Heart right ventricle (tissue), 16 donors: ENCODE results near the gene PRR29. TPM values are rescaled to one million over a fixed set of nuclear protein-coding genes. Genes with fewer than 3 reads are reported as not detected.

Experiments
- ATAC-seq, 8 donors: fragments of 200-7000 bp; cut with Tn5 transposase; one replicate each; pipeline ENCODE4 v1.9.1; 2020; ENCODE audit warnings: mild to moderate bottlenecking in 8 of 8, moderate library complexity in 8 of 8, moderate number of reproducible peaks in 1 of 8
- DNase-seq, 2 donors: peaks; one replicate each; pipeline ENCODE4 v3.0.0-alpha.2; 2020
- H3K27ac ChIP-seq, 10 donors: fragments of 200-600 bp; sonication (generic) in 2 of 10; one replicate each; pipeline versions ENCODE4 v1.5.0 to v1.8.0; 2020 to 2022; ENCODE audit warnings: mild to moderate bottlenecking in 3 of 10
- H3K27me3 ChIP-seq, 7 donors: fragments of 200-600 bp; one replicate each; pipeline ENCODE4 v1.8.0; 2021 to 2022; ENCODE audit warnings: mild to moderate bottlenecking in 2 of 7
- H3K36me3 ChIP-seq, 9 donors: fragments of 200-600 bp; sonication (generic) in 1 of 9; one replicate each; pipeline versions ENCODE4 v1.5.0 to v1.8.0; 2020 to 2022; ENCODE audit warnings: mild to moderate bottlenecking in 2 of 9
- H3K4me1 ChIP-seq, 9 donors: fragments of 200-600 bp; sonication (generic) in 1 of 9; one replicate each; pipeline versions ENCODE4 v1.5.0 to v1.8.0; 2020 to 2022; ENCODE audit warnings: mild to moderate bottlenecking in 4 of 9
- H3K4me3 ChIP-seq, 10 donors: fragments of 200-600 bp; sonication (generic) in 2 of 10; one replicate each; pipeline versions ENCODE4 v1.5.0 to v1.8.0; 2020 to 2022; ENCODE audit warnings: mild to moderate bottlenecking in 7 of 10, moderate library complexity in 2 of 10
- H3K9me3 ChIP-seq, 11 donors: fragments of 200-600 bp in 10 of 11; sonication (generic) in 2 of 11; one replicate each; pipeline versions ENCODE4 v1.5.0 to v1.8.0; 2013 to 2022; ENCODE audit warnings: mild to moderate bottlenecking in 2 of 11, control low read depth in 1 of 11, moderate library complexity in 1 of 11
- CTCF ChIP-seq, 9 donors: fragments of 200-600 bp; sonication (generic) in 2 of 9; IDR thresholded peaks; one replicate each; pipeline versions ENCODE4 v1.5.0 to v1.8.0; 2021 to 2022; ENCODE audit warnings: antibody characterized with exemption in 9 of 9, mild to moderate bottlenecking in 5 of 9, moderate library complexity in 1 of 9
- WGBS, 2 donors: extraction: QIAGEN DNeasy Blood & Tissue Kit; methylation state at CpG; one replicate each; pipeline ENCODE4 v1.1.7; 2013; ENCODE audit warnings: inconsistent platforms in 1 of 2; 5-methylcytosine and 5-hydroxymethylcytosine counted together
- intact Hi-C, 10 donors: fragments of 100-400 bp; cut with DNase I; formaldehyde crosslinking; loops; one replicate each; pipeline versions ENCODE4 v1.11.1 to v1.14.2; 2022
- polyA plus RNA-seq, 2 donors: library from polyadenylated mRNA; stranded (reverse); fragments of 200-250 nt; gene quantifications; one replicate each; pipeline ENCODE4 v1.2.3, GENCODE V29; 2013
- total RNA-seq, 10 donors: library from RNA; stranded (reverse); fragmentation: NEBNext Ultra II Directional in 3 of 10; extraction: Animal tissue kit (Norgen Biotek cat#: 25700) in 3 of 10; gene quantifications; one replicate each; pipeline versions ENCODE4 v1.2.1 to v1.2.4, GENCODE V29; 2021 to 2023
- donor health status: Arrhythmogenic right ventricular cardiomyopathy.
- donor health status: ischemic (EF 13 %, LVEDD 7.1; RV severe dilation, severe dysfunction).
- donor health status: healthy with polysubstance abuse.
- donor health status: DM: no; HTN: yes; CAD: no.
- donor health status: DM: no; HTN: no; CAD: no.
- donor health status: ischemic (EF 25% LVEDD 6.9; RV normal size, moderate dysfunction).
- donor health status: ischemic (EF 25% LVEDD 5.7; RV mildly dilated, moderate dysfunction).
- donor health status: healthy.
- donor health status: DM: yes; HTN: yes; CAD: no.
- donor health status: Ischemic cardiomyopathy.
- donor health status: ischemic (EF 35%, LVEDD 5.7; RV mildly dilated, moderate dysfunction).
- donor health status: nonischemic (EF 11% LVEDD 7.7; RV severe dilation, severe dysfunction).
- donor health status: DM: yes; HTN: yes; CAD: no.
- donor health status: PGD.
- donor health status: ischemic (EF 29% LVEDD 5.4; RV normal size, mild dysfunction).
- donor health status: nonischemic (EF 23%, LVEDD 6.1; RV moderate dilation, normal function).

PRR29 gene
- total and polyA plus RNA-seq, 12 donors, result 0.21 to 0.66 (median 0.31) TPM; not detected in 4

GRCh38 chr17:64007838-64008282 lies 9.7 kb downstream of the PRR29 start:
- Histone ChIP-seq H3K27me3 (peaks cover 0 to 5% (median 0%) of the 10 kb centered on the region in 7 donors), H3K36me3 (peaks cover 0 to 37% (median 0%) of the 10 kb centered on the region in 9 donors), H3K4me3 (no peak overlapping the region), H3K9me3 (no peaks in the 10 kb centered on the region), H3K4me1 (peaks cover 2 to 66% (median 47%) of the 10 kb centered on the region in 9 donors), H3K27ac (peak overlapping the region; percentile 47 to 90 (median 74))
- 57 to 64% methylated on average over 5 of the region's 5 CpGs for WGBS, 2 donors
- intact Hi-C loops, result no loop called here
- no peak for DNase-seq
- ATAC-seq, result peak; percentile 14 to 63 (median 41)
- no peak for TF ChIP-seq CTCF (IDR thresholded peaks at IDR 0.05)

- peak overlapping the region; percentile 8 to 90 (median 73) for H3K27ac ChIP-seq
- peaks cover 0 to 32% (median 0%) of the 10 kb centered on the region in 9 donors for H3K36me3 ChIP-seq
- intact Hi-C loops, result no loop called here
- H3K9me3 ChIP-seq, result no peaks in the 10 kb centered on the region
- DNase-seq (no peak), ATAC-seq (no peak)
- TF ChIP-seq CTCF (IDR thresholded peaks at IDR 0.05), result no peak
- 76 to 85% methylated on average over 5 of the region's 5 CpGs for WGBS, 2 donors
- H3K4me1 ChIP-seq, result peaks cover 2 to 61% (median 47%) of the 10 kb centered on the region in 9 donors
- peaks cover 0 to 5% (median 0%) of the 10 kb centered on the region in 7 donors for H3K27me3 ChIP-seq
- H3K4me3 ChIP-seq, result no peak overlapping the region
These were observed 10.2 kb downstream of the PRR29 start for GRCh38 chr17:64008346-64008745.

GRCh38 chr17:64008830-64009229 lies 10.7 kb downstream of the PRR29 start:
- H3K4me1 ChIP-seq, result peaks cover 2 to 64% (median 48%) of the 10 kb centered on the region in 9 donors
- intact Hi-C loops, result no loop called here

More at GRCh38 chr17:64008830-64009229, 10.7 kb downstream of the PRR29 start:
- peaks cover 0 to 28% (median 0%) of the 10 kb centered on the region in 9 donors for H3K36me3 ChIP-seq
- H3K27ac ChIP-seq, result peak overlapping the region; percentile 4 to 90 (median 70)
- WGBS, 2 donors, result 46 to 59% methylated on average over 4 of the region's 4 CpGs
- no peak for DNase-seq
- H3K4me3 ChIP-seq, result no peak overlapping the region
- H3K27me3 ChIP-seq, result peaks cover 0 to 5% (median 0%) of the 10 kb centered on the region in 7 donors
- H3K9me3 ChIP-seq, result no peaks in the 10 kb centered on the region
- no peak for ATAC-seq
- TF ChIP-seq CTCF (IDR thresholded peaks at IDR 0.05), result no peak
